H1 (cell line): ENCODE measurements around the gene HM13. TPM values are rescaled to one million over a fixed set of nuclear protein-coding genes. Genes with fewer than 3 reads are reported as not detected.

Experiments used
- BACH1 ChIP-seq: IDR thresholded peaks from 2 replicates; pipeline ENCODE4 v1.6.1; 2012; ENCODE audit warnings: low read length, improper control_type of control experiment
- EP300 ChIP-seq, 2 experiments: IDR thresholded peaks; 1 replicate in 1 of 2; 2 replicates in 1 of 2; pipeline ENCODE4 v1.6.1; 2011 to 2012; ENCODE audit warnings: low read depth in 2 of 2, low read length in 2 of 2, mild to moderate bottlenecking in 2 of 2, borderline replicate concordance in 1 of 2, inconsistent platforms in 1 of 2, moderate library complexity in 1 of 2
- POLR2AphosphoS5 ChIP-seq: IDR thresholded peaks from 2 replicates; pipeline ENCODE4 v1.6.1; 2011; ENCODE audit warnings: low read depth, low read length
- polyA plus RNA-seq, 7 experiments: library from polyadenylated mRNA; depleted of rRNA in 3 of 7; stranded (reverse) in 5 of 7; unstranded in 2 of 7; fragments of >200 nt in 5 of 7; fragments of 200-250 nt in 2 of 7; gene quantifications; 1 replicate in 5 of 7; 2 replicates in 1 of 7; 4 replicates in 1 of 7; pipeline versions ENCODE4 v1.2.1 to v1.2.3, GENCODE V29; 2011 to 2013; ENCODE audit warnings: missing spikeins in 2 of 7, mixed read lengths in 2 of 7
- total RNA-seq: library from RNA; stranded (reverse); fragmentation: NEBNext Ultra II Directional; extraction: Animal tissue kit (Norgen Biotek cat#: 25700); gene quantifications from 2 replicates; pipeline ENCODE4 v1.2.1, GENCODE V29; 2021
- TF ChIP-seq, protein P1 (sequence below): IDR thresholded peaks from 2 replicates; pipeline ENCODE4 v1.6.1; 2012; ENCODE audit warnings: inconsistent platforms
- TF ChIP-seq, protein P2 (sequence below): IDR thresholded peaks from 2 replicates; pipeline ENCODE4 v1.6.1; 2012; ENCODE audit warnings: low read length, inconsistent platforms

HM13 gene
- total and polyA plus RNA-seq, 2 of the 8 experiments (the other 6 are each of a cell fraction or from before 2014, with no cell fraction given), result 118 to 183 TPM

DNA sequence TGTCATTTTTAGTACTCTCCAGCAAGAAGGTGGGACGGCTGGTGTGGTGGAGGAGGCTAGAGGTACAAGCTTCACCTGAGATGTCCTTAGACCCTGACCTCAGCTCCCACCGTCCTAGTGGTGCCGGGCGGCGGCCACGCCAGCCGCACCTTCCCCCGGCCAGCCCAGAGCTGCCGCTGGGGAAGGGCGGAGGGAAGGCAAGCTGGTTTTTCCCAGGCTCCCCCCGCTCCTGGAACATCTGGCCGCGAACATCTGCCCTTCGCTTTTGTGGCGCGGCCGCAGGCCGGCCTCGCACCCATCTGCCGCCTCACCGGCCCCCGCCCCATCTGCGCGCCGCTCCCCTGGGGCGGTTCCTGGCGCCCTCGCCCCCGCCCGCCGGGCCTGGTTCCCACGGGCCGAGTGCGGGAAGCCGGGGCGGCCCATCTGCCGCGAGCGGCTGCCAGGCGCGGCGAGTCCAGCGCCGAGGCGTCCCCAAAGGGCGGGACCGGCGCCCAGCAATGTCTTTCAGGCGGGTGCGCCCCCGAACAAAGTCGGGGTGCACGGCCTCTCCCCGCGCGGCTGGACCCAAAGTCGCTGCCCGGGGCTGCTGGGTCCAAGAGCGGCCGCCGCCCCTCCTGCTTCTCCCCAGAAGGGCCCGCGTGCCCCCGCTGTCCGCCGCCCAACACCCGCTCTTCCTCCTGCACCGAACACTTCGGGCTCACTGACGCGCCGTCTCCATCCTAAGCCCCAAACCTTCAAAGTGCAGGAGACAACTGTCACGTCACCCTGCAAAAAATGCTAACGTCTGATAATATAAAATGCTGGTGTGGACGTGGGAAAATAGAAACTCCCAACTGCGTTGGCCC, 73.5 kb downstream of the HM13 start (continued):
- TF ChIP-seq, protein P1, sequence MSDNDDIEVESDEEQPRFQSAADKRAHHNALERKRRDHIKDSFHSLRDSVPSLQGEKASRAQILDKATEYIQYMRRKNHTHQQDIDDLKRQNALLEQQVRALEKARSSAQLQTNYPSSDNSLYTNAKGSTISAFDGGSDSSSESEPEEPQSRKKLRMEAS, result no peak
- no peak for TF ChIP-seq EP300 (IDR thresholded peaks at IDR 0.05; ENCODE audit: borderline replicate concordance in 1 of 2, low read depth in 2 of 2, low read length in 2 of 2)
- no peak for TF ChIP-seq BACH1
- TF ChIP-seq, protein P2, sequence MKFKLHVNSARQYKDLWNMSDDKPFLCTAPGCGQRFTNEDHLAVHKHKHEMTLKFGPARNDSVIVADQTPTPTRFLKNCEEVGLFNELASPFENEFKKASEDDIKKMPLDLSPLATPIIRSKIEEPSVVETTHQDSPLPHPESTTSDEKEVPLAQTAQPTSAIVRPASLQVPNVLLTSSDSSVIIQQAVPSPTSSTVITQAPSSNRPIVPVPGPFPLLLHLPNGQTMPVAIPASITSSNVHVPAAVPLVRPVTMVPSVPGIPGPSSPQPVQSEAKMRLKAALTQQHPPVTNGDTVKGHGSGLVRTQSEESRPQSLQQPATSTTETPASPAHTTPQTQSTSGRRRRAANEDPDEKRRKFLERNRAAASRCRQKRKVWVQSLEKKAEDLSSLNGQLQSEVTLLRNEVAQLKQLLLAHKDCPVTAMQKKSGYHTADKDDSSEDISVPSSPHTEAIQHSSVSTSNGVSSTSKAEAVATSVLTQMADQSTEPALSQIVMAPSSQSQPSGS, result no peak
- no peak for TF ChIP-seq POLR2AphosphoS5
- TF ChIP-seq, all 59 proteins: peak for 11
